Panc1 (cell line): ENCODE results near the gene POLR3K. TPM values are rescaled to one million over a fixed set of nuclear protein-coding genes. Genes with fewer than 3 reads are reported as not detected.
A peak's percentile ranks its signal among the peaks of the same experiment; 100 is the strongest.

ENCODE experiments used
- ATAC-seq: fragments of 200-7000 bp; cut with Tn5 transposase; 2 replicates; pipeline ENCODE4 v1.9.1; 2020; ENCODE audit warnings: mild to moderate bottlenecking, moderate library complexity
- BruUV-seq: library from RNA; stranded (reverse); fragments of 400-500 nt; replicated peaks from 2 replicates; lab custom pipeline; 2021; lab: Mats Ljungman, UMichigan
- CTCF ChIA-PET: fragments of 300-600 bp; sonication (Branson Sonifier 250); formaldehyde crosslinking; loops from one replicate; lab custom pipeline; 2022; ENCODE audit warnings: antibody characterized with exemption; lab: Charles Lee
- POLR2A ChIA-PET: fragments of 300-600 bp; sonication (Branson Sonifier 250); formaldehyde crosslinking; loops from one replicate; lab custom pipeline; 2022; ENCODE audit warnings: antibody characterized with exemption; lab: Charles Lee
- DNase-seq: peaks from one replicate; pipeline ENCODE4 v3.0.0-alpha.2; 2010; ENCODE audit warnings: low read depth, low spot score
- H3K27ac ChIP-seq: 2 replicates; pipeline ENCODE4 v1.5.1; 2011; ENCODE audit warnings: mild to moderate bottlenecking, low read length, inconsistent platforms
- H3K27me3 ChIP-seq: fragments of 200-500 bp; sonication (Bioruptor generic); 2 replicates; pipeline ENCODE4 v1.6.0; 2014; ENCODE audit warnings: low read length, inconsistent platforms; ENCODE audit not compliant: control insufficient read depth, insufficient read depth
- H3K36me3 ChIP-seq: fragments of 200-500 bp; sonication (Bioruptor generic); 2 replicates; pipeline ENCODE4 v1.5.1; 2014; ENCODE audit warnings: inconsistent platforms, mild to moderate bottlenecking, low read length, moderate library complexity; ENCODE audit not compliant: control insufficient read depth, insufficient read depth
- H3K4me1 ChIP-seq: 2 replicates; pipeline ENCODE4 v1.5.1; 2011; ENCODE audit warnings: inconsistent platforms, mild to moderate bottlenecking, low read length, moderate library complexity; ENCODE audit not compliant: control insufficient read depth, insufficient read depth
- H3K4me3 ChIP-seq, 2 experiments: 2 replicates each; pipeline ENCODE4 v1.5.1; 2011 to 2012; ENCODE audit warnings: low read depth in 2 of 2, low read length in 2 of 2, mild to moderate bottlenecking in 2 of 2, inconsistent platforms in 1 of 2, moderate library complexity in 1 of 2
- H3K9me3 ChIP-seq: fragments of 200-500 bp; sonication (Bioruptor generic); 2 replicates; pipeline ENCODE4 v1.5.1; 2014; ENCODE audit warnings: low read depth, mild to moderate bottlenecking, inconsistent platforms, low read length, moderate library complexity; ENCODE audit not compliant: control insufficient read depth, insufficient read depth
- CTCF ChIP-seq: fragments of 450-650 bp; IDR thresholded peaks from 2 replicates; pipeline ENCODE4 v1.5.1; 2017; ENCODE audit warnings: mild to moderate bottlenecking
- POLR2AphosphoS5 ChIP-seq: IDR thresholded peaks from 2 replicates; pipeline ENCODE4 v1.6.1; 2012; ENCODE audit warnings: mild to moderate bottlenecking, low read depth, low read length, moderate library complexity
- SIN3A ChIP-seq: IDR thresholded peaks from 2 replicates; pipeline ENCODE4 v1.6.1; 2012; ENCODE audit warnings: low read depth, mild to moderate bottlenecking, low read length, moderate library complexity, borderline replicate concordance; ENCODE audit not compliant: insufficient read depth
- TCF7L2 ChIP-seq: IDR thresholded peaks from 2 replicates; pipeline ENCODE4 v1.6.1; 2011; ENCODE audit warnings: mild to moderate bottlenecking, low read depth, low read length, inconsistent platforms
- in situ Hi-C: cut with HindIII; loops from 2 replicates; pipeline ENCODE4 v1.10.0; 2016; ENCODE audit warnings: low sequenced_read_pairs, low pct_unique_long_range_greater_than_20kb
- intact Hi-C: fragments of 100-400 bp; cut with micrococcal nuclease; formaldehyde crosslinking; loops from one replicate; pipeline ENCODE4 v1.10.0; 2022; ENCODE audit not compliant: unreplicated experiment
- total RNA-seq: library from RNA; stranded (reverse); gene quantifications from one replicate; pipeline ENCODE4 v1.2.1, GENCODE V29; 2021; ENCODE audit not compliant: unreplicated experiment
- TF ChIP-seq, protein P1 (sequence below), 2 experiments: IDR thresholded peaks; 2 replicates each; pipeline ENCODE4 v1.6.1; 2011 to 2012; ENCODE audit warnings: low read depth in 2 of 2, control low read depth in 1 of 2, low read length in 1 of 2, mild to moderate bottlenecking in 1 of 2, moderate library complexity in 1 of 2; ENCODE audit not compliant: insufficient read depth in 1 of 2

Gene POLR3K
- total RNA-seq, 1 experiment from 2014 or later, result 35.7 TPM

DNA sequence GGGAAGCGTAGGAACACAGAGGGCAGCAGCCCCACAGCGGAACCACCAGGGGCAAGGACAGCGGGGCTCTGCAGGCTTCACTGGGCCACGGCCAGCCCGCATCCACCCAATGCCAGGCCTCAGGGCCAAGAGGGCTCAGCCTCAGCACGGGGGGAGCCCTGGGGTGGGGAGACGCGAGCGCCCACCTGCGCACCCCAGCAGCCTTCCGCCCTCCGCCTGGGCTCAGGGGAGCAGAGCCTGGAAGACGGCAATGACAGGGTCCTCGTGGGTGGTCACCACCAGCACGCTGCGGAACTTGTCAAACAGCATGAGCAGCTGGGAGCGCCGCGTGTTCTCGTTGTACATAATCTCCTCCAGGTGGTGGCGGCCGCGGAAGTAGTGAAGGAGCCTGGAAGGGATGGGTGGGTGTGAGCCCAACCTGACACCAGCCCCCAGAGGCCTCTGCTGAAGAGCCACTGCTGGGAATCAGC, 33.1 kb upstream of the POLR3K start:
- Histone ChIP-seq H3K27me3 (no peaks in the 10 kb centered on the region), H3K36me3 (no peaks in the 10 kb centered on the region), H3K4me3 (no peak overlapping the region), H3K4me1 (peaks cover 23% of the 10 kb centered on the region), H3K27ac (no peak overlapping the region), H3K9me3 (no peaks in the 10 kb centered on the region)
- TF ChIP-seq SIN3A, result no peak
- no peak for TF ChIP-seq POLR2AphosphoS5
- TF ChIP-seq CTCF, result no peak
- TF ChIP-seq TCF7L2, result no peak
- TF ChIP-seq, protein P1, sequence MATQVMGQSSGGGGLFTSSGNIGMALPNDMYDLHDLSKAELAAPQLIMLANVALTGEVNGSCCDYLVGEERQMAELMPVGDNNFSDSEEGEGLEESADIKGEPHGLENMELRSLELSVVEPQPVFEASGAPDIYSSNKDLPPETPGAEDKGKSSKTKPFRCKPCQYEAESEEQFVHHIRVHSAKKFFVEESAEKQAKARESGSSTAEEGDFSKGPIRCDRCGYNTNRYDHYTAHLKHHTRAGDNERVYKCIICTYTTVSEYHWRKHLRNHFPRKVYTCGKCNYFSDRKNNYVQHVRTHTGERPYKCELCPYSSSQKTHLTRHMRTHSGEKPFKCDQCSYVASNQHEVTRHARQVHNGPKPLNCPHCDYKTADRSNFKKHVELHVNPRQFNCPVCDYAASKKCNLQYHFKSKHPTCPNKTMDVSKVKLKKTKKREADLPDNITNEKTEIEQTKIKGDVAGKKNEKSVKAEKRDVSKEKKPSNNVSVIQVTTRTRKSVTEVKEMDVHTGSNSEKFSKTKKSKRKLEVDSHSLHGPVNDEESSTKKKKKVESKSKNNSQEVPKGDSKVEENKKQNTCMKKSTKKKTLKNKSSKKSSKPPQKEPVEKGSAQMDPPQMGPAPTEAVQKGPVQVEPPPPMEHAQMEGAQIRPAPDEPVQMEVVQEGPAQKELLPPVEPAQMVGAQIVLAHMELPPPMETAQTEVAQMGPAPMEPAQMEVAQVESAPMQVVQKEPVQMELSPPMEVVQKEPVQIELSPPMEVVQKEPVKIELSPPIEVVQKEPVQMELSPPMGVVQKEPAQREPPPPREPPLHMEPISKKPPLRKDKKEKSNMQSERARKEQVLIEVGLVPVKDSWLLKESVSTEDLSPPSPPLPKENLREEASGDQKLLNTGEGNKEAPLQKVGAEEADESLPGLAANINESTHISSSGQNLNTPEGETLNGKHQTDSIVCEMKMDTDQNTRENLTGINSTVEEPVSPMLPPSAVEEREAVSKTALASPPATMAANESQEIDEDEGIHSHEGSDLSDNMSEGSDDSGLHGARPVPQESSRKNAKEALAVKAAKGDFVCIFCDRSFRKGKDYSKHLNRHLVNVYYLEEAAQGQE (IDR thresholded peaks at IDR 0.05; ENCODE audit: insufficient read depth in 1 of 2, low read depth in 2 of 2, low read length in 1 of 2), result no peak
- in situ Hi-C loops, result no loop called here
- ATAC-seq (no peak), DNase-seq (no peak)
- intact Hi-C loops, result no loop called here
- BruUV-seq, result no TSS peak
- ChIA-PET POLR2A (no interaction called here), CTCF (no interaction called here)

DNA sequence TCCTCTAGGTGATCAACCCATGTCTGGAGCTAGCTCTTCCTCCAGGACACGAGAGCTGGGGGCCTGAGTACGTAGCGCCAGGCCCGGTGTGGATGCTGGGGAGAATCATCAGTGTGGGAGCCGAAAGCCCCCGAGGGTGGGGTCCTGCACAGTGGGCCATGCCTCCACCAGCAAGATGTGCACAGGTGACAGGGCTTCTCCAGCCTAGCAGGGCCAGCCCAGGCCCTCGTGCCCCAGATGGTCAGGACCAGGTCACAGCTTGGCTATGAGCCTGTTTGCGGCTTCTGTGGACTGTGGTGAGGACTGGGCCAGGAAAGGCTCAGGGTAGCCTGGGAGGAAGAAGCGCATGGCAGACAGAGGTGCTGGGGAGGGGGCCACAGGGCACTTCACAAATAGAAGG, 32.5 kb upstream of the POLR3K start:
- Histone ChIP-seq H3K4me1 (peaks cover 23% of the 10 kb centered on the region), H3K36me3 (no peaks in the 10 kb centered on the region), H3K27me3 (no peaks in the 10 kb centered on the region), H3K27ac (peak overlapping the region; percentile 44; the same call in 1 of the 2 replicates), H3K4me3 (no peak overlapping the region), H3K9me3 (no peaks in the 10 kb centered on the region)
- in situ Hi-C loops, result no loop called here
- CTCF ChIA-PET, result interaction anchor here (0.5 to 2.3 kb wide), 2 partner anchors 11 to 20 kb away, joined by 3 to 8 read pairs; no protein-coding TSS in a partner anchor
- POLR2A ChIA-PET, result no interaction called here
- BruUV-seq, result no TSS peak
- DNase-seq (no peak), ATAC-seq (no peak)
- intact Hi-C loops, result no loop called here
- TF ChIP-seq CTCF, result no peak
- TF ChIP-seq, protein P1 (IDR thresholded peaks at IDR 0.05; ENCODE audit: insufficient read depth in 1 of 2, low read depth in 2 of 2, low read length in 1 of 2), result no peak
- no peak for TF ChIP-seq TCF7L2
- TF ChIP-seq SIN3A, result no peak
- TF ChIP-seq POLR2AphosphoS5, result no peak
